K562 (cell line): ENCODE data around the gene DST. TPM values are rescaled to one million over a fixed set of nuclear protein-coding genes. Genes with fewer than 3 reads are reported as not detected.
A peak's percentile ranks its signal among the peaks of the same experiment; 100 is the strongest.

Experiments
- ATAC-seq: fragments of 200-7000 bp; cut with Tn5 transposase; 3 replicates; pipeline ENCODE4 v1.9.1; 2020; ENCODE audit warnings: moderate library complexity
- BruUV-seq: library from RNA; stranded (reverse); fragments of 400-500 nt; replicated peaks from 2 replicates; lab custom pipeline; 2021; lab: Mats Ljungman, UMichigan
- CTCF ChIA-PET: fragments of 300-600 bp; formaldehyde crosslinking; extraction: SDS; loops from one replicate; lab custom pipeline; 2021; ENCODE audit warnings: low intra/inter-chr PET ratio; lab: Yijun Ruan, JAX
- POLR2A ChIA-PET: fragments of 300-600, 350-650 bp; sonication (Branson Sonifier 250); formaldehyde crosslinking; extraction: SDS; loops from one replicate; lab custom pipeline; 2021; ENCODE audit warnings: antibody characterized with exemption, inconsistent platforms; lab: Yijun Ruan, JAX
- DNase-seq, 4 experiments: peaks; one replicate each; pipeline versions ENCODE4 v3.0.0 to v3.0.0-alpha.2; 2011 to 2018; ENCODE audit warnings: low spot score in 3 of 4, mixed read lengths in 3 of 4; ENCODE audit errors: extremely low read depth in 1 of 4
- FAIRE-seq: peaks from 2 replicates; lab custom pipeline; 2011; peaks lifted over from hg19 to GRCh38; lab: Jason Lieb, UNC
- H2AFZ ChIP-seq: 2 replicates; pipeline ENCODE4 v1.6.0; 2011; ENCODE audit warnings: low read depth, low read length, control low read depth, inconsistent platforms
- H3K27ac ChIP-seq: fragments of 200-600 bp; 3 replicates; pipeline ENCODE4 v1.8.0; 2011; ENCODE audit warnings: low read depth, mild to moderate bottlenecking, control low read depth, inconsistent platforms, low read length, moderate library complexity, mixed read lengths; ENCODE audit errors: extremely low read depth
- H3K27me3 ChIP-seq, 2 experiments: fragments of 300-600 bp in 1 of 2; 2 replicates in 1 of 2; 3 replicates in 1 of 2; pipeline versions ENCODE4 v1.6.0 to v1.8.0; 2011; ENCODE audit warnings: inconsistent platforms in 2 of 2, low read length in 2 of 2, mild to moderate bottlenecking in 1 of 2, mixed read lengths in 1 of 2, moderate library complexity in 1 of 2; ENCODE audit not compliant: control insufficient read depth in 2 of 2, insufficient read depth in 2 of 2
- H3K36me3 ChIP-seq: fragments of 300-600 bp; 3 replicates; pipeline ENCODE4 v1.8.0; 2011; ENCODE audit warnings: mild to moderate bottlenecking, low read length, inconsistent platforms; ENCODE audit not compliant: control insufficient read depth, insufficient read depth
- H3K4me1 ChIP-seq, 2 experiments: fragments of 200-600 bp in 1 of 2; replicated peaks in 1 of 2; 2 replicates in 1 of 2; 3 replicates in 1 of 2; pipeline versions ENCODE4 v1.5.1 to v1.8.0; 2011; ENCODE audit warnings: inconsistent platforms in 2 of 2, low read length in 2 of 2, mild to moderate bottlenecking in 1 of 2, mixed read lengths in 1 of 2, moderate library complexity in 1 of 2; ENCODE audit not compliant: control insufficient read depth in 2 of 2, insufficient read depth in 2 of 2
- H3K4me2 ChIP-seq: 2 replicates; pipeline ENCODE4 v1.6.1; 2011; ENCODE audit warnings: low read length, control low read depth, inconsistent platforms, mixed read lengths; ENCODE audit not compliant: insufficient read depth
- H3K4me3 ChIP-seq: fragments of 200-600 bp; sonication (generic), shearing (Covaris generic); 2 replicates; pipeline ENCODE4 v1.5.1; 2016; ENCODE audit warnings: control low read depth, inconsistent platforms
- H3K79me2 ChIP-seq: fragments of 200-600 bp; 3 replicates; pipeline ENCODE4 v1.8.0; 2011; ENCODE audit warnings: low read length, inconsistent platforms; ENCODE audit not compliant: control insufficient read depth, insufficient read depth
- H3K9ac ChIP-seq, 2 experiments: 2 replicates each; pipeline versions ENCODE4 v1.6.0 to v1.6.1; 2011; ENCODE audit warnings: low read depth in 2 of 2, low read length in 2 of 2, control low read depth in 1 of 2, inconsistent platforms in 1 of 2, mild to moderate bottlenecking in 1 of 2, mixed read lengths in 1 of 2; ENCODE audit not compliant: insufficient read depth in 1 of 2
- H3K9me1 ChIP-seq: one replicate; pipeline ENCODE4 v1.6.0; 2011; ENCODE audit warnings: inconsistent platforms, mild to moderate bottlenecking, low read length, moderate library complexity; ENCODE audit not compliant: control insufficient read depth, insufficient read depth
- H3K9me3 ChIP-seq: replicated peaks from 2 replicates; pipeline ENCODE4 v1.5.1; 2011; ENCODE audit warnings: low read depth, low read length, inconsistent platforms; ENCODE audit not compliant: control insufficient read depth, insufficient read depth
- H4K20me1 ChIP-seq: replicated peaks from 2 replicates; pipeline ENCODE4 v1.6.1; 2011; ENCODE audit warnings: low read length, inconsistent platforms, mixed read lengths; ENCODE audit not compliant: control insufficient read depth, insufficient read depth
- CBX1 ChIP-seq: sonication (generic); IDR thresholded peaks from 2 replicates; pipeline ENCODE4 v1.6.1; 2016; ENCODE audit warnings: antibody characterized with exemption, low read depth, mild to moderate bottlenecking
- RFX1 ChIP-seq: fragments of 450-650 bp; IDR thresholded peaks from 2 replicates; pipeline ENCODE4 v1.6.1; 2016; ENCODE audit warnings: mild to moderate bottlenecking, moderate library complexity
- SOX6 ChIP-seq: fragments of 450-650 bp; IDR thresholded peaks from 2 replicates; pipeline ENCODE4 v1.6.1; 2014; ENCODE audit warnings: mild to moderate bottlenecking
- STAG1 ChIP-seq: sonication (generic); formaldehyde crosslinking; IDR thresholded peaks from 2 replicates; pipeline ENCODE4 v1.5.0; 2020; ENCODE audit warnings: missing genetic modification reagents, borderline replicate concordance
- ZNF165 ChIP-seq: fragments of 250-450 bp; sonication (Bioruptor Pico); IDR thresholded peaks from 2 replicates; pipeline ENCODE4 v1.4.0; 2020; ENCODE audit warnings: borderline replicate concordance
- WGBS: fragments of 100-300 bp; shearing (Covaris generic); methylation state at CpG from one replicate; pipeline ENCODE4 v1.1.6; 2016; ENCODE audit warnings: low coverage, mixed read lengths; ENCODE audit not compliant: insufficient coverage; ENCODE audit errors: missing lambda C conversion rate; 5-methylcytosine and 5-hydroxymethylcytosine counted together
- in situ Hi-C: fragments of 300-500 bp; cut with MboI; formaldehyde crosslinking; loops from 4 replicates; pipeline ENCODE4 v1.15.0; 2018; ENCODE audit warnings: inconsistent platforms, mixed read lengths
- intact Hi-C: fragments of 100-400 bp; cut with micrococcal nuclease; formaldehyde crosslinking; loops from 2 replicates; pipeline ENCODE4 v1.14.2; 2022
- polyA plus RNA-seq, 8 experiments: library from polyadenylated mRNA; depleted of rRNA in 4 of 8; stranded (reverse) in 5 of 8; unstranded in 3 of 8; fragments of >200 nt; fragmentation: Nextera tagmentation in 2 of 8; fragmentation: Illumina TruSeq in 1 of 8; extraction: Ambion mirVana in 2 of 8; extraction: Trizol in 1 of 8; gene quantifications; 2 replicates each; pipeline versions ENCODE4 v1.2.1 to v1.2.3, GENCODE V29; 2011 to 2014; ENCODE audit warnings: inconsistent platforms in 1 of 8, missing spikeins in 1 of 8
- total RNA-seq, 7 experiments: library from RNA; depleted of rRNA in 6 of 7; stranded (reverse); fragments of >200 nt in 6 of 7; fragmentation: Illumina TruSeq in 2 of 7; extraction: Trizol in 2 of 7; gene quantifications; 2 replicates each; pipeline versions ENCODE4 v1.2.1 to v1.2.3, GENCODE V29; 2011 to 2021; ENCODE audit warnings: low replicate concordance in 1 of 7
- TF ChIP-seq, protein P1 (sequence below): fragments of 450-650 bp; IDR thresholded peaks from 2 replicates; pipeline ENCODE4 v1.6.1; 2016; ENCODE audit warnings: low read depth
- TF ChIP-seq, protein P2 (sequence below): sonication (generic); formaldehyde crosslinking; IDR thresholded peaks from 2 replicates; pipeline ENCODE4 v1.8.0; 2022; ENCODE audit warnings: mild to moderate bottlenecking, missing genetic modification reagents

Gene DST
- total and polyA plus RNA-seq, 9 of the 15 experiments (the other 6 are each of a cell fraction or from before 2014, with no cell fraction given) = 5.2 to 21.9 (median 13.3) TPM

DNA sequence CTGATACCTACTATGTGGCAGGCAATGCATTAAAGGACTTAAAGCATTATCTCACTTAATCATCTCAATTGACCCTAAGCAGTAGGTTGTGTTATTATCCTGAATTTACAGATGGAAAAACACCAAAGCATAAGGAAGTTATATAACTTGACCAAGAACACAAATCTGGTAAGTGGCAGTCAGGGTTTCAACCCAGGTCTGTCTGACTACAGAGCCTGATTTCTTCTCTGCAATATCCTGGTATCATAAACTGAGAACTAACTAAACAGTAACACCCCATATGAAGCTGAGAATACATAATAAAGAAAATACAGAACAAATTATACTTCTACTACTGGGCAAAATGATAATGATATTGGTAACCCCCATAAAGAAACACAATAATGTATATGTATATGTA lies 13.8 kb upstream of the DST start:
- Histone ChIP-seq H3K9me3 (no peaks in the 10 kb centered on the region), H3K79me2 (no peaks in the 10 kb centered on the region), H3K4me3 (no peak overlapping the region), H3K4me2 (no peak overlapping the region), H3K9me1 (no peaks in the 10 kb centered on the region), H3K36me3 (no peaks in the 10 kb centered on the region), H4K20me1 (no peaks in the 10 kb centered on the region), H3K27ac (no peak overlapping the region), H3K4me1 (peaks cover 0 to 4% of the 10 kb centered on the region in 2 experiments; a peak in 1 of 5 replicates), H3K9ac (no peak overlapping the region), H2AFZ (peak overlapping the region; percentile 2), H3K27me3 (no peaks in the 10 kb centered on the region)
- no peak for FAIRE-seq
- intact Hi-C loops = no loop called here
- in situ Hi-C loops = no loop called here
- TF ChIP-seq RFX1 = no peak
- BruUV-seq = no TSS peak
- DNase-seq = no peak
- CTCF ChIA-PET = no interaction called here
- POLR2A ChIA-PET = no interaction called here
- ATAC-seq = no peak

DNA sequence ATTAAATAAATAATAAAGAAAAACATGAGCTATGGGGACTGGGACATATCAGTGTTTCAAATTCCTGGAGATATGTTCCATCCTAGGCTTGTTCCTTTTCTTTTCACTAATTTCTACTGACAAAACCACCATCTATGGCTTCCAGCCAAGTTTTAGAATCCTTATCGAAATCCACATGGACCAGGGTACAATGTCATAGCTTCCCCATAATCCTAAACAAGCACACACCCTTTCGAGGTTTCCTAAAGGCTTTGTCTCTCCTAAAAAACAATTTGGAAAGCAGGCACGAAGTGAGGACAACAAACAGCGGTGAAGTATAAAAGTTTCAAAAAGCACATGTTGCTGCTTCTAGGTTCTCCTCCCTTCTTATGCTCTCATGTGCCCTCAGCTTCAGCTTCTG lies 13.3 kb upstream of the DST start:
- peaks cover 0 to 4% of the 10 kb centered on the region in 2 experiments; a peak in 1 of 5 replicates for H3K4me1 ChIP-seq
- DNase-seq (peak; percentile 18 to 63 (median 25)), FAIRE-seq (peak; percentile 65), ATAC-seq (peak; percentile 51; the same call in 2 of the 3 replicates)
- H3K36me3 ChIP-seq = no peaks in the 10 kb centered on the region
- no peaks in the 10 kb centered on the region for H3K27me3 ChIP-seq
- POLR2A ChIA-PET = no interaction called here
- H3K27ac ChIP-seq = no peak overlapping the region
- no TSS peak for BruUV-seq
- in situ Hi-C loops (no loop called here), intact Hi-C loops (no loop called here)
- H3K9ac ChIP-seq = no peak overlapping the region
- H3K4me2 ChIP-seq = peak overlapping the region; percentile 2; the same call in 1 of the 2 replicates
- no peak overlapping the region for H3K4me3 ChIP-seq
- H4K20me1 ChIP-seq = no peaks in the 10 kb centered on the region
- H3K79me2 ChIP-seq = no peaks in the 10 kb centered on the region
- CTCF ChIA-PET = no interaction called here
- H2AFZ ChIP-seq = peak overlapping the region; percentile 2
- WGBS = 2% methylated on average over 4 of the region's 4 CpGs
- H3K9me1 ChIP-seq = no peaks in the 10 kb centered on the region
- no peaks in the 10 kb centered on the region for H3K9me3 ChIP-seq
- TF ChIP-seq, protein P1, sequence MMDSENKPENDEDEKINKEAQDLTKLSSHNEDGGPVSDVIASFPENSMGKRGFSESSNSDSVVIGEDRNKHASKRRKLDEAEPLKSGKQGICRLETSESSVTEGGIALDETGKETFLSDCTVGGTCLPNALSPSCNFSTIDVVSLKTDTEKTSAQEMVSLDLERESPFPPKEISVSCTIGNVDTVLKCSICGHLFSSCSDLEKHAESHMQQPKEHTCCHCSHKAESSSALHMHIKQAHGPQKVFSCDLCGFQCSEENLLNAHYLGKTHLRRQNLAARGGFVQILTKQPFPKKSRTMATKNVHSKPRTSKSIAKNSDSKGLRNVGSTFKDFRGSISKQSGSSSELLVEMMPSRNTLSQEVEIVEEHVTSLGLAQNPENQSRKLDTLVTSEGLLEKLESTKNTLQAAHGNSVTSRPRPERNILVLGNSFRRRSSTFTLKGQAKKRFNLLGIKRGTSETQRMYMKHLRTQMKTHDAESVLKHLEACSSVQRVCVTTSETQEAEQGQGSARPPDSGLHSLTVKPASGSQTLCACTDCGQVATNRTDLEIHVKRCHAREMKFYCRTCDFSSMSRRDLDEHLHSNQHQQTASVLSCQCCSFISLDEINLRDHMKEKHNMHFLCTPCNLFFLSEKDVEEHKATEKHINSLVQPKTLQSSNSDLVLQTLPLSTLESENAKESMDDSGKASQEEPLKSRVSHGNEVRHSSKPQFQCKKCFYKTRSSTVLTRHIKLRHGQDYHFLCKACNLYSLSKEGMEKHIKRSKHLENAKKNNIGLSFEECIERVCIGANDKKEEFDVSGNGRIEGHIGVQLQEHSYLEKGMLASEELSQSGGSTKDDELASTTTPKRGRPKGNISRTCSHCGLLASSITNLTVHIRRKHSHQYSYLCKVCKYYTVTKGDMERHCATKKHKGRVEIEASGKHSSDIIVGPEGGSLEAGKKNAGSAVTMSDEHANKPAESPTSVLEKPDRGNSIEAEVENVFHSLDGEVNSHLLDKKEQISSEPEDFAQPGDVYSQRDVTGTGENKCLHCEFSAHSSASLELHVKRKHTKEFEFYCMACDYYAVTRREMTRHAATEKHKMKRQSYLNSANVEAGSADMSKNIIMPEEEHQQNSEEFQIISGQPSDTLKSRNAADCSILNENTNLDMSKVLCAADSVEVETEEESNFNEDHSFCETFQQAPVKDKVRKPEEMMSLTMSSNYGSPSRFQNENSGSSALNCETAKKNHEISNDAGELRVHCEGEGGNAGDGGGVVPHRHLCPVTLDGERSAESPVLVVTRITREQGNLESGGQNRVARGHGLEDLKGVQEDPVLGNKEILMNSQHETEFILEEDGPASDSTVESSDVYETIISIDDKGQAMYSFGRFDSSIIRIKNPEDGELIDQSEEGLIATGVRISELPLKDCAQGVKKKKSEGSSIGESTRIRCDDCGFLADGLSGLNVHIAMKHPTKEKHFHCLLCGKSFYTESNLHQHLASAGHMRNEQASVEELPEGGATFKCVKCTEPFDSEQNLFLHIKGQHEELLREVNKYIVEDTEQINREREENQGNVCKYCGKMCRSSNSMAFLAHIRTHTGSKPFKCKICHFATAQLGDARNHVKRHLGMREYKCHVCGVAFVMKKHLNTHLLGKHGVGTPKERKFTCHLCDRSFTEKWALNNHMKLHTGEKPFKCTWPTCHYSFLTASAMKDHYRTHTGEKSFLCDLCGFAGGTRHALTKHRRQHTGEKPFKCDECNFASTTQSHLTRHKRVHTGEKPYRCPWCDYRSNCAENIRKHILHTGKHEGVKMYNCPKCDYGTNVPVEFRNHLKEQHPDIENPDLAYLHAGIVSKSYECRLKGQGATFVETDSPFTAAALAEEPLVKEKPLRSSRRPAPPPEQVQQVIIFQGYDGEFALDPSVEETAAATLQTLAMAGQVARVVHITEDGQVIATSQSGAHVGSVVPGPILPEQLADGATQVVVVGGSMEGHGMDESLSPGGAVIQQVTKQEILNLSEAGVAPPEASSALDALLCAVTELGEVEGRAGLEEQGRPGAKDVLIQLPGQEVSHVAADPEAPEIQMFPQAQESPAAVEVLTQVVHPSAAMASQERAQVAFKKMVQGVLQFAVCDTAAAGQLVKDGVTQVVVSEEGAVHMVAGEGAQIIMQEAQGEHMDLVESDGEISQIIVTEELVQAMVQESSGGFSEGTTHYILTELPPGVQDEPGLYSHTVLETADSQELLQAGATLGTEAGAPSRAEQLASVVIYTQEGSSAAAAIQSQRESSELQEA = no peak
- TF ChIP-seq CBX1 = no peak
- TF ChIP-seq, protein P2, sequence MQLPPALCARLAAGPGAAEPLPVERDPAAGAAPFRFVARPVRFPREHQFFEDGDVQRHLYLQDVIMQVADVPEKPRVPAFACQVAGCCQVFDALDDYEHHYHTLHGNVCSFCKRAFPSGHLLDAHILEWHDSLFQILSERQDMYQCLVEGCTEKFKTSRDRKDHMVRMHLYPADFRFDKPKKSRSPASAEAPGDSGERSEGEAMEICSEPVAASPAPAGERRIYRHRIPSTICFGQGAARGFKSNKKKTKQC = no peak
- no peak for TF ChIP-seq ZNF165 (CRISPR knock-in tag)
- TF ChIP-seq STAG1 (CRISPR knock-in tag) = no peak
- peak; percentile 51; the same call in 1 of the 2 replicates for TF ChIP-seq SOX6
